DLD1 (cell line): ENCODE measurements around the gene CCRL2.

ENCODE experiments used
- in situ Hi-C: cut with HindIII; loops from 2 replicates; pipeline ENCODE4 v1.10.0; 2017; ENCODE audit warnings: low sequenced_read_pairs

CCRL2 gene

DNA sequence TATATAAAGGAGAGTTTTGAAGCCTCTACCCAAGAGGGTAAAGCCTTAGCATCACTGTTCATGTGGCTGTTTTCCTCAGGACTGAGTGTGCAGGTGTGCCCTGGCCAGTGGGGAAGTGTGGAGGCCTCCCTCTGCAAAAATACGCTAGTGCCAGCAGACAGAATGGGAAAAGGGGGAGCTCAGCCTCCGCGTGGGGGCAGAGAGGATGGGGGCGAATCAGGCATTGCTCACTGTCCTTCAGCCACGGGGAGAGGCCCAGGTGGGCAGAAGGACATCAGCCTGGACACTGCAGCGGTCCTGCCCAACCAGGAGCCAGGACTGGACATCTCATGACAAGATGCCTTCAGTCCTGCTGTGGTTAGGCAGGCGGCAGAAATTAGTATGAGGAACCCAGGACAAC is 47.5 kb downstream of the CCRL2 start:
- in situ Hi-C loops: no loop called here

GRCh38 chr3:46455231-46456115 is 48.4 kb downstream of the CCRL2 start:
- in situ Hi-C loops: no loop called here

- in situ Hi-C loops: no loop called here
Measured at GRCh38 chr3:46456118-46456517, 49.1 kb downstream of the CCRL2 start.
